HG02798 (cell line): ENCODE data around the gene LAMP5.

ENCODE experiments used
- ATAC-seq: cut with Tn5 transposase; IDR thresholded peaks from one replicate; pipeline ENCODE4 v1.9.1; 2021; ENCODE audit warnings: mild to moderate bottlenecking; ENCODE audit not compliant: unreplicated experiment, poor library complexity

LAMP5 gene

GRCh38 chr20:9499126-9499899 is 15.1 kb upstream of the LAMP5 start:
- ATAC-seq: no peak

DNA sequence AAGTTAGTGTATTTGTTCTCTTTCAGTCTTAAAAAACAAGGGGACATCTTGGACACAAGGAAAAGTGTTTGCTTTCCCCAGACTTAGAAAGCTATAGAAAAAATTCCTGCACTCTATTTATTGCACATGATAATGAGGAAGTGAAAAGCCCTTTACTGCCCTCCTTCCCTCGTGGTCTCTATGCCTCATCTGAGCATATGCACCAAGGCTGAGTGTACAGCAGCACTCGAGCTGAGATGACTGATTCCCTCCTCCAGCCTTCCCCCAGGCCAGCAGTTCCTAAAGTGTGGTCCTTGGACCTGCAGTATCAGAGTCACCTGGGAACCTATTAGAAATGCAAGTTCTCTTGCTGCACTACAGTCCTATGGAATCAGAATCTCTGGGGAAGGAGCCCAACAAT is 14.3 kb upstream of the LAMP5 start:
- ATAC-seq: no peak

- ATAC-seq: no peak
Measured at GRCh38 chr20:9501473-9501872, 12.9 kb upstream of the LAMP5 start.

GRCh38 chr20:9503526-9504245 is 10.7 kb upstream of the LAMP5 start:
- ATAC-seq: no peak

DNA sequence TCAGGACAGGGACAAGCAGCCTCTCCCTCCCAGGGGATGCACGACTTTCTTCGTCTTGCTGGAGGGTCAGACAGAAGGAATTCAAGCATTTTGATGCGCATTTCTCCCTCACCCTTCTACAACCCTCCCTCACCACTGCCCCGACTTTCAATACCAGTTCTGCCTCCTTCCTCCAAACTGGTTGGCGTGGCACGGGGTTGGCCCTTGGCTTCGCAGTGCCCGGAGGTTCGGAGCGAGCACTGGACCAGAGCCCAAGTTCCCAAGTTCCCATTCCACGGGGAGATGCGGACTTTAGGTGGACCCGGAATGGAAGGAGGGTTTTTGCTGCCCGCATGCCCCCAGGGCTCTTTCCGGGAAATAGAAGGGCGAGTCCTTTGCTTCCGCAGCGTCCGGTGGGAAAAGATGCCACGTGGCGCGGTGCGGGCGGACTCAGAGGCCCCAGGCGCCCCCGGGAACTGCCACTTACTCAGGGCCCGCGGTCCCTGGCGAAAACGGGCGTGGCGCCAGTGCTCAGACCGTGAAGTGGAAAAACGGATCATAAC is 8.0 kb upstream of the LAMP5 start:
- ATAC-seq: no peak

DNA sequence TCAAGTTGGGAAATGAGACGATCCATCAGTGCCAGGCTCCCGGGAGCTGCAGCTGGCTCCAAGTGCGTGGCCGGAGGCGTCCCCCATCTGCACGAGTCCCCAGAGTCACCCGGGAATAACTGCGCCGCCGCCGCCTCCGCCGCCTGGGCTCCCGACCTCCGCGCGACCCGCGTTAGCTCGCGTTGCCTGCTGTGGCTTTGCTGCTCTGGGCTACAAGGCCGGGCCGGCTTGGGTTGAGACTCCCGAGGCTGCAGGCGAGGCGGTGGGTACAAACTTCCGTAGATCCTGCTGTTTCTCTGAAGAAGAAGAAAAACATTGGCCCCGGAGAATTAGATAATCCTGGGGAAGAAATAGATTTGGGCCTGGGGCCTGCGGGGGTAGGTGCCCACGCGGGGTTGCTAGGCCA is 7.4 kb upstream of the LAMP5 start:
- no peak for ATAC-seq

GRCh38 chr20:9507544-9508239 is 6.7 kb upstream of the LAMP5 start:
- ATAC-seq: no peak

- no peak for ATAC-seq
Measured at GRCh38 chr20:9508240-9508661, 6.1 kb upstream of the LAMP5 start.

DNA sequence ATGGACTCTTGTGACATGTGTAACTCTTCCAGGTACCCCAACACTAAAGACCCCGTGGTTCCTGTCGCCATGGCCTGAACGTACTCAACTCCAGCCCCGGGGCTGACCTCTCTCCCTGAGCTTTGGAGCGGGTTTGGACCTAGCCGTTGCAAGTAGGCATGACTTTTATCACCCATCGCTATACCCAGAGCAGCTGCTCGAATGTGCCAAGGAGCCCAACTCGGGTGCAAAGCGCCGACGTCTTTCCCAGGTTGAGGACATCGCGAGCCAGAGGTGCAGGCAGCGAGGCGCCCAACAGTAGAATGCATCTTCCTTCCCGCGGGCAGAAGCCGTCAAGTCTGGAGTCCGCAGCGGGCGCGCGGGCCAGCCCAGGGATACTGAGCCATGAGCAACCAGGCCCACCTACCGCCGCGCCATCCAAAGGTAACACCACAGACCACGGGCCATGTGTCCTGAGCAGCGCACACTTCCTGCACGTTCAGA is 5.7 kb upstream of the LAMP5 start:
- no peak for ATAC-seq

DNA sequence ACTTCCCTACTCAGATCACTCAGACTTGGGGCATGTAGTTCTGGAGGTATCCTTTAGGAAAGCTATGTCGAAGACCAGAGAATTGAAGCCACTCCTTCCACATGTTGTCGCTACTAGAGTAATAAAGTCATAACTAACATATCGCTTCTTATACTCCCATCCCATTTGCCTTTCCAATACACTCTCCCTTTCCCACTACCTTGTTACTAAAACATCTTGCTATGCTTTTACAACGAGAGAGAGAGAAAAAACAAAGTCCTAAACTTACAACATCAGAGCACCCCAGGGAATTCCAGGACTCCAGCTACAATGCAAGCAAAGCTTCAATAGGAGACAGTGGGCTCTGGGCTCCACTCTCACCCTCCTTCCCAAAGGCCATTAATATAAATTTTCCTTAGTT is 5.1 kb upstream of the LAMP5 start:
- no peak for ATAC-seq

- no peak for ATAC-seq
Measured at GRCh38 chr20:9510911-9511310, 3.5 kb upstream of the LAMP5 start.

GRCh38 chr20:9514072-9514460 is 324 bp upstream of the LAMP5 start:
- no peak for ATAC-seq

DNA sequence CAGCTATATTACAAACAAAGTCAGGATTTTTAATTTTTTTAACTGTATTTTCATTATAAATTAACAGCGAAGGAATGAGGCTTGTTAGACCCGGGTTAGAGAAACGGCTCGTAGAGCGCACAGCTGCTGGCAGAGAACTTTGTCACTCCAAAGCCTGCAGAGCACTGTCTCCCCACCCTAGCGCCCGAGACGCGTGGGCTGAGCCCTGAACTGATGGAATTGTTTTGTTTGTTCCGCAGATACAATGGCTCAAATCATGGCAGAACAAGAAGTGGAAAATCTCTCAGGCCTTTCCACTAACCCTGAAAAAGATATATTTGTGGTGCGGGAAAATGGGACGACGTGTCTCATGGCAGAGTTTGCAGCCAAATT is 810 bp downstream of the LAMP5 start:
- no peak for ATAC-seq

DNA sequence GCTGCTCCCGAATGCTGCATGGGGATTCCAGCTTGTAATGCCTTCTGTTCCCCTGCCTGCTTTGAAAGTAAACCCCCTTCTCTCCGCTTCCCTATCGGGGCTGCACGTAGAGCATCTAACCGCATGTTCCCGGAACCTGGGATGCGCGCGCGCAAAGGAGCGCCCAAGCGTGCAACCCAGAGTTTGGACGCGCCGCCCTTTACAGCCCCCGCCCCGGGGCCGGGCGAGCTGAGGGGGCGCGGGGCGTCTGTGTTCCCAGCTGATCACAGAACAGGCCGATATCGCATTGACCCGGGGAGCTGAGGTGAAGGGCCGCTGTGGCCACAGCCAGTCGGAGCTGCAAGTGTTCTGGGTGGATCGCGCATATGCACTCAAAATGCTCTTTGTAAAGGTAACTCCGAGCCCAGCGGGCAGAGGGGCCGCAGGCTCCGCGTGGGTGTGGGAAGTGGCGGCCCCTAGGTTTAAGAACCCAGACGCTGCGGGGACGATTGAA is 1.4 kb downstream of the LAMP5 start:
- no peak for ATAC-seq

- no peak for ATAC-seq
Measured at GRCh38 chr20:9516234-9516871, 2.0 kb downstream of the LAMP5 start.

GRCh38 chr20:9517297-9518162 is 3.1 kb downstream of the LAMP5 start:
- ATAC-seq: no peak

DNA sequence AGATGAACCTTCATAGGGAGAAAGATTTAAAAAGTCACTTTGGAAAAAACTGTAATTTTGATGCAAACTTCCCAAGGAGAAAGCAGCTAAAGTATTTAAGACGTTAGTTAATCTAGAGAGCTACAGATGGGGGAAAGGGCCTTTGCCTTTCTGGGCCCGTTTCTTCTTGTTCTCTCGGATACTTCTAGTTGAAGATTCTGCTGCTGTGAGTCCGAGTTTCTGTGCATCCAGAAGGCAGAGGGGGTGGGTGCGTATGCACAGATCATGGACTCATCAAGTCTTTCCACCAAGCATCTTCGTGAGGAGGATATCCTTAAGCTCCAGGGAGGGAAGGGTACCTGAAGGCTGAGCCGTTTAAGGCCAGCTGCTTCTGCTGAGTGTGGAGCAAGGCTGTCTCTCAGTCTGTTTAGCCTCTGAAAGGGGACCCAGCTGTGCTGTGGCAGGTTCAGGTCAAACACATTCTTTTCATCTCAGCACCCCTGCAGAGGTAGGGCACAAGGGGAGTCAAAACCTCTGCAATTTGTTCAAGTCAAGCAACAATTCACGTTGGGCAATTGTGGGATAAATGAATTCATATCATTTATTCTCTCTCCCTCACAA is 4.3 kb downstream of the LAMP5 start:
- ATAC-seq: no peak

GRCh38 chr20:9520086-9520485 is 5.7 kb downstream of the LAMP5 start:
- no peak for ATAC-seq

- no peak for ATAC-seq
Measured at GRCh38 chr20:9523636-9524035, 9.2 kb downstream of the LAMP5 start.
